Ishikawa (cell line): ENCODE measurements around the gene LAMB1.

Source experiments
- CEBPB ChIP-seq: IDR thresholded peaks from 2 replicates; pipeline ENCODE4 v1.6.1; 2012
- CREB1 ChIP-seq: IDR thresholded peaks from 2 replicates; pipeline ENCODE4 v1.6.1; 2012; ENCODE audit warnings: low read depth
- EP300 ChIP-seq: IDR thresholded peaks from 2 replicates; pipeline ENCODE4 v1.6.1; 2012; ENCODE audit warnings: borderline replicate concordance
- NFIC ChIP-seq: IDR thresholded peaks from 2 replicates; pipeline ENCODE4 v1.6.1; 2012
- RAD21 ChIP-seq: IDR thresholded peaks from 2 replicates; pipeline ENCODE4 v1.6.1; 2012; ENCODE audit warnings: low read depth
- TEAD4 ChIP-seq: IDR thresholded peaks from 2 replicates; pipeline ENCODE4 v1.6.1; 2012
- USF1 ChIP-seq: IDR thresholded peaks from 2 replicates; pipeline ENCODE4 v1.6.1; 2012
- YY1 ChIP-seq: IDR thresholded peaks from 2 replicates; pipeline ENCODE4 v1.6.1; 2012; ENCODE audit warnings: low read depth
- TF ChIP-seq, protein P1 (sequence below): IDR thresholded peaks from 2 replicates; pipeline ENCODE4 v1.6.1; 2012
- TF ChIP-seq, protein P2 (sequence below): IDR thresholded peaks from 2 replicates; pipeline ENCODE4 v1.6.1; 2012; ENCODE audit warnings: low read depth, mild to moderate bottlenecking

DNA sequence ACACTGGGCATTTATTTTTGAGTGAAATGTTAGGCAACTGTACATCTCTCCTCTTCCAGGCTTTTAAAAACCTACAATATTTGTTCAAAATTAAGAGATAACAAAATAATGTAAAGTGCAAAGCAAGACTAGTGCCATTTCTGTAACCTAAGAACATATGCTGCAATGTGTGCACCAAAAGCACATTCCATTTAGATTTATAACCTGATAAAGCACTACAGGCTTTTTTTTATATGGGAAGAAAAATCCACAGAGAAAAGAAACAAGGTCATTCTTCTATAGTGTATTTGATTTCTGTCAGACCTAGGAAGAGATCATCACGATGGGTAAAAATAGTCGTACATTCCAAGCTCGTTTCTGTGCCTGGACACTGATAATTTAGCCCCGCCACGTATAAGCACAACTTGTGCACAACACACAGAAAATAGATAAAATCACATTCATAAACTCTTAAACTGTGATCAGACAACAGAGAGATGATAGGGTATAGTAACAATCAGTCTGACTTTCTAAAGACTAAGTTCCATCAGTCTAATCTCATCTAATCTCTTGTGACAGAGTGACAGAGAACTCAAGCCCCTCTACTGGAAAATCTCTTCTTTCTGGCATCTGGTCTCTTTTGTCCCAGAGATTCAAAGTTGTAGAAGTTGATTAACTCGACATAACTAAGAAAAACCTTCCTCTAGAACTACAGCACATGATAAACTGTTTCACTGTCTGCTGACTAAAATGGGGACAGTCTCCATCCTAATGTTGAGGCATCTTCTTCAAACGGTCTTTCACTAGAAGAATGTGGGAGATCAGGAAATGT, 6.7 kb downstream of the LAMB1 start:
- TF ChIP-seq, protein P1, sequence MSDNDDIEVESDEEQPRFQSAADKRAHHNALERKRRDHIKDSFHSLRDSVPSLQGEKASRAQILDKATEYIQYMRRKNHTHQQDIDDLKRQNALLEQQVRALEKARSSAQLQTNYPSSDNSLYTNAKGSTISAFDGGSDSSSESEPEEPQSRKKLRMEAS, result no peak
- no peak for TF ChIP-seq YY1
- TF ChIP-seq USF1, result no peak
- TF ChIP-seq CEBPB, result no peak
- no peak for TF ChIP-seq RAD21
- TF ChIP-seq, protein P2, sequence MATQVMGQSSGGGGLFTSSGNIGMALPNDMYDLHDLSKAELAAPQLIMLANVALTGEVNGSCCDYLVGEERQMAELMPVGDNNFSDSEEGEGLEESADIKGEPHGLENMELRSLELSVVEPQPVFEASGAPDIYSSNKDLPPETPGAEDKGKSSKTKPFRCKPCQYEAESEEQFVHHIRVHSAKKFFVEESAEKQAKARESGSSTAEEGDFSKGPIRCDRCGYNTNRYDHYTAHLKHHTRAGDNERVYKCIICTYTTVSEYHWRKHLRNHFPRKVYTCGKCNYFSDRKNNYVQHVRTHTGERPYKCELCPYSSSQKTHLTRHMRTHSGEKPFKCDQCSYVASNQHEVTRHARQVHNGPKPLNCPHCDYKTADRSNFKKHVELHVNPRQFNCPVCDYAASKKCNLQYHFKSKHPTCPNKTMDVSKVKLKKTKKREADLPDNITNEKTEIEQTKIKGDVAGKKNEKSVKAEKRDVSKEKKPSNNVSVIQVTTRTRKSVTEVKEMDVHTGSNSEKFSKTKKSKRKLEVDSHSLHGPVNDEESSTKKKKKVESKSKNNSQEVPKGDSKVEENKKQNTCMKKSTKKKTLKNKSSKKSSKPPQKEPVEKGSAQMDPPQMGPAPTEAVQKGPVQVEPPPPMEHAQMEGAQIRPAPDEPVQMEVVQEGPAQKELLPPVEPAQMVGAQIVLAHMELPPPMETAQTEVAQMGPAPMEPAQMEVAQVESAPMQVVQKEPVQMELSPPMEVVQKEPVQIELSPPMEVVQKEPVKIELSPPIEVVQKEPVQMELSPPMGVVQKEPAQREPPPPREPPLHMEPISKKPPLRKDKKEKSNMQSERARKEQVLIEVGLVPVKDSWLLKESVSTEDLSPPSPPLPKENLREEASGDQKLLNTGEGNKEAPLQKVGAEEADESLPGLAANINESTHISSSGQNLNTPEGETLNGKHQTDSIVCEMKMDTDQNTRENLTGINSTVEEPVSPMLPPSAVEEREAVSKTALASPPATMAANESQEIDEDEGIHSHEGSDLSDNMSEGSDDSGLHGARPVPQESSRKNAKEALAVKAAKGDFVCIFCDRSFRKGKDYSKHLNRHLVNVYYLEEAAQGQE, result no peak
- TF ChIP-seq EP300, result no peak
- no peak for TF ChIP-seq TEAD4
- TF ChIP-seq NFIC, result no peak
- no peak for TF ChIP-seq CREB1
